Activated gamma-delta T cell treated with anti-CD3 and anti-CD28 coated beads, Interleukin-2, amount 50 U/mL, for 16 hours (primary cell): ENCODE results near the gene ADGRF5.

Experiments used
- DNase-seq: peaks from one replicate; pipeline ENCODE4 v3.0.0-alpha.2; 2020; ENCODE audit warnings: low read depth

Gene ADGRF5

GRCh38 chr6:46921731-46922130, at the start of gene ADGRF5:
Gene ADGRF5 (minus strand): TSS chr6:46921938. CDS start chr6:46906762, 15,176 bp downstream.
- DNase-seq: no peak

- DNase-seq: no peak
Measured at GRCh38 chr6:46969206-46969605, 47.5 kb upstream of the ADGRF5 start.

- no peak for DNase-seq
Measured at GRCh38 chr6:46967826-46968349, 46.1 kb upstream of the ADGRF5 start.

GRCh38 chr6:46964716-46965519, 43.2 kb upstream of the ADGRF5 start:
- no peak for DNase-seq

GRCh38 chr6:46963626-46964025, 41.9 kb upstream of the ADGRF5 start:
- no peak for DNase-seq

- DNase-seq: no peak
Measured at GRCh38 chr6:46963039-46963438, 41.3 kb upstream of the ADGRF5 start.

- no peak for DNase-seq
Measured at GRCh38 chr6:46961711-46962110, 40.0 kb upstream of the ADGRF5 start.

GRCh38 chr6:46961232-46961631, 39.5 kb upstream of the ADGRF5 start:
- DNase-seq: no peak

GRCh38 chr6:46959419-46959818, 37.7 kb upstream of the ADGRF5 start:
- no peak for DNase-seq

- DNase-seq: no peak
Measured at GRCh38 chr6:46956409-46956808, 34.7 kb upstream of the ADGRF5 start.

GRCh38 chr6:46954837-46955451, 33.2 kb upstream of the ADGRF5 start:
- DNase-seq: no peak

- DNase-seq: no peak
Measured at GRCh38 chr6:46953921-46954320, 32.2 kb upstream of the ADGRF5 start.

GRCh38 chr6:46949632-46950280, 28.0 kb upstream of the ADGRF5 start:
- no peak for DNase-seq

GRCh38 chr6:46948699-46949098, 27.0 kb upstream of the ADGRF5 start:
- no peak for DNase-seq

GRCh38 chr6:46947497-46947896, 25.8 kb upstream of the ADGRF5 start:
- no peak for DNase-seq

- DNase-seq: no peak
Measured at GRCh38 chr6:46940433-46941226, 18.9 kb upstream of the ADGRF5 start.

GRCh38 chr6:46937642-46938041, 15.9 kb upstream of the ADGRF5 start:
- DNase-seq: no peak

- no peak for DNase-seq
Measured at GRCh38 chr6:46935687-46936086, 13.9 kb upstream of the ADGRF5 start.

GRCh38 chr6:46933751-46934150, 12.0 kb upstream of the ADGRF5 start:
- no peak for DNase-seq

GRCh38 chr6:46932526-46933319, 11.0 kb upstream of the ADGRF5 start:
- no peak for DNase-seq

GRCh38 chr6:46931416-46931815, 9.7 kb upstream of the ADGRF5 start:
- DNase-seq: no peak
